ENCODE data around the gene C1QTNF2.
"Not testable (repeated sequence)": the region's sequence is repeated elsewhere in the genome, so short reads cannot be mapped to it uniquely, and the experiment has no call there.

C1QTNF2 gene

GRCh38 chr5:160342413-160342941 is 27.9 kb downstream of the C1QTNF2 start:
- DNase-seq (ENCODE audit: low read depth in 1 of 2, low spot score in 1 of 2): no peak

GRCh38 chr5:160341309-160341870 is 29.0 kb downstream of the C1QTNF2 start:
- no peak for DNase-seq (ENCODE audit: low read depth in 1 of 2, low spot score in 1 of 2)

DNA sequence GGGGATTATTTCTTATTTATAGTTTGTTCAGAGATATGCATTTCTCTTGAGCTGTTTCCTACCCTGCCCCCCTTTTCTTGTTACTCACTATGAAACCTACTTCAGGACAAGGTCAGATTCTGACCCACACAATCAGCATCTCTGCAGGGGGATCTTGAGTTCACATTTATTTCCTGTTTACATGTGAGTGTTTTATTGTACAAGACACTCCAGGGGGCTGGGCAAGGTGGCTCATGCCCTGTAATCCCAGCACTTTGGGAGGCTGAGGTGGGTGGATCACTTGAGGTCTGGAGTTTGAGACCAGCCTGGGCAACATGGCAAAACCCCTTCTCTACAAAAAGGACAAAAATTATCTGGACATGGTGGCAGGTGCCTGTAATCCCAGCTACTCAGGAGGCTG is 29.9 kb downstream of the C1QTNF2 start:
- DNase-seq (ENCODE audit: low read depth in 1 of 2, low spot score in 1 of 2): not testable (repeated sequence)

- DNase-seq (ENCODE audit: low read depth in 1 of 2, low spot score in 1 of 2): no peak
Measured at GRCh38 chr5:160339406-160340130, 30.9 kb downstream of the C1QTNF2 start.

GRCh38 chr5:160334716-160335115 is 35.7 kb downstream of the C1QTNF2 start:
- not testable (repeated sequence) for DNase-seq (ENCODE audit: low read depth in 1 of 2, low spot score in 1 of 2)

DNA sequence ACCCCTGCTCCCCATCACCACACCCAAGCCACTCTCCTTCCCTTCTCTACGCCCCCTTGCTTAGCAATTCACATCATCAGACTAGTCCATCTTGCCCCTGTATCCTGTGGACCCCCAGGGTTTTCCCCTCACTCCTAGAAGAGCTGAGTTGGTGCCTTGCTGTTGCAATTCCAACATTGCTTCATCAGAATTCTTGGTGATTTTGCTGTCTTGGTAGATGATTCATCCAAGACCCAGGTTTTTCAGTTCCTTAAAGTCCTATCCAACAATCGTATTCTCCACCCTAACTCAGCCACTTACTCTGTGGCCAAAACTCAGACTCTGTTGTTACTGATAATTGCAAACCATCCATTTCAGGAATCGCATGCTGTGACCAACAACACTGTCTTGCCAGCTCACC is 36.7 kb downstream of the C1QTNF2 start:
- no peak for DNase-seq (ENCODE audit: low read depth in 1 of 2, low spot score in 1 of 2)

GRCh38 chr5:160330212-160330611 is 40.2 kb downstream of the C1QTNF2 start:
- no peak for DNase-seq (ENCODE audit: low read depth in 1 of 2, low spot score in 1 of 2)

GRCh38 chr5:160327818-160328217 is 42.6 kb downstream of the C1QTNF2 start:
- DNase-seq (ENCODE audit: low read depth in 1 of 2, low spot score in 1 of 2): no peak

DNA sequence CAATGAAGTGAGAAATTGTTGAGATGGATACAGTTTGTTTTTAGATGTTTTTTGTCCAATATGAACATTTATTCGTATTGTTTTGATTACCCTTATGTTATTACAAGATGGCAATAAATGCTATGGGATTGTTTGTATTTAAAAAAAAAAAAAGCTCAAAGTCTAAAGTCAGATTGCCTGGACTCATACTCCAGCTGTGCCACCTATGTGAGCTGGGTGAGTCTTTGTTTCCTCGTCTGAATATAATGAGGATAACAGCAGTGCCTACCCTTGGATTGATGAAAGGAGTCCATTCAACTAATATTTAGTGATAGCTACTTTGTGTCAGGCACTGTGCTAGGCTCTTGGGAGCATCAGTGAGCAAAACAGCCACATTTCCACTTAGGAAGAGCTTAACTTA is 43.4 kb downstream of the C1QTNF2 start:
- DNase-seq (ENCODE audit: low read depth in 1 of 2, low spot score in 1 of 2): no peak

DNA sequence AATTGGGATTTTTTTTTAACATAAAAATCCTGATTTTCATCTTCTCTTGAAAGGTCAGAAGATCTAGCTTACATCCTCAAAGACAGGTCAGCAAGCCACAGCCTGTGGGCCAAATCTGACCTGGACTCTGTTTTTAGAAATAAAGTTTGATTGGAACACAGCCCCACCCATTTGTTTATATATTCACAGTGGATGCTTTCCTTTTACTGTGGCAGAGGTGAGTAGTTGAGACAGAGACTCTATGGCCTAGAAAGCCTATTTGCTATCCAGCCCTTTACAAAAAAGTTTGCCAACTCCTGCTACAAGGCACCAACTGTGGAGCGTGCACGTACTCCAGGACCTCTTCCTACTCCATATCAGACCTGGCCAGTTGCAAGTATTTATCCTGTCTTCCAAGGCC is 44.7 kb downstream of the C1QTNF2 start:
- DNase-seq (ENCODE audit: low read depth in 1 of 2, low spot score in 1 of 2): no peak

- DNase-seq (ENCODE audit: low read depth in 1 of 2, low spot score in 1 of 2): no peak
Measured at GRCh38 chr5:160324886-160325285, 45.5 kb downstream of the C1QTNF2 start.

DNA sequence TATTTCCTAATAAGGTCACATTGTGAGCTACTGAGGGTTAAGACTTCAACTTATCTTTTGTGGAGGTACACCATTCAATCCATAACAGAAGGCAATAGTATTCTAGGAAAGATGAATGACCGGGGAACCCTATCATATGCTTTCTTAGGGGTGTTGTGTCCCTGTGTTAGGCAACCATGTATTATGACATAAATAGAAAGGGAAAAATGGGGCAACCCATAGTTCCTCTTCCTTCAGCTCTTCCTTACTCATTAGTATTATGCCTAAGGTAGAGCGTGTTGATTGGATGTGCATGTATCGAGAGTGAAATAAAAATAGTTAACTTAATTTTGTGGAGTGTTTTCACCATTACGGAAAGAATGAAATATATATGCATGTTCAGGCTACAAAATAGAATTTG is 52.0 kb downstream of the C1QTNF2 start:
- no peak for DNase-seq (ENCODE audit: low read depth in 1 of 2, low spot score in 1 of 2)

DNA sequence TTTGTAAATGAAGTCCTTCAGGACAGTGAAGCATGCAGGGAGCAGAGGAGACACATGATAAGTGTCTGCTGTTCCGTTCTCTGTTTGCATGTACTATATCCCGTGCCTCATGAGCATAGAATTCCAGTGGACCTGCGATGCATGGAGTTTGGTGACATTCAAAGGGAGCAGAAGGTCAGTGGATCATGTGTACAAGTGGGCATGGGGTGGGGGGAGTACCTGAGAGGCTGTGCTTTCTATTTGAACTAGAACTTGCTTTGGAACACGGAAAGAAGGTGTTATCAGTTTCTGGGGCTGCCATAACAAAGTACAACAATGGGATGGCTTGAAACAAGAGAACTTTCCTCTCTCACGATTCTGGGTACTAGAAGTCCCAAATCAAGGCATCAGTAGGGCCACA is 53.0 kb downstream of the C1QTNF2 start:
- DNase-seq (ENCODE audit: low read depth in 1 of 2, low spot score in 1 of 2): no peak

DNA sequence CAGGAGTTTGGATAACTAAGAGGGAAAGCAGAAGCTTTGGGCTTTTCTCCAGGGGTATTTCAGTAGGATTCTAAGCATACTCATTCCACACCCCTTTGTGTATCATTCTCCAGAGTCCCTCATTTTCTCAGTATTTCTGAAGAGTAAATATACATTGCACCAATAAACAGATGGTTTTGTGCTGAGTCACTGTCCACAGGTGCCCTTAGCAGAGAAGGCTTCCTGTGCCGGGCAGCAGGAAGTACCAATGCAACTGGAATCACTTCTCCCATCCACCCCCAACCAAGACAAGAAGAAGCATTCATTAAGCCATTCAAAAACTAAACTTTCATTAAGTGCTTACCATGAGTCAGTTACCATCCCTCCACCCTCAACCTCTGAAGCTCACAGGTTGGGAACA is 54.5 kb downstream of the C1QTNF2 start:
- DNase-seq (ENCODE audit: low read depth in 1 of 2, low spot score in 1 of 2): no peak

GRCh38 chr5:160312960-160313727 is 57.3 kb downstream of the C1QTNF2 start:
- no peak for DNase-seq (ENCODE audit: low read depth in 1 of 2, low spot score in 1 of 2)

DNA sequence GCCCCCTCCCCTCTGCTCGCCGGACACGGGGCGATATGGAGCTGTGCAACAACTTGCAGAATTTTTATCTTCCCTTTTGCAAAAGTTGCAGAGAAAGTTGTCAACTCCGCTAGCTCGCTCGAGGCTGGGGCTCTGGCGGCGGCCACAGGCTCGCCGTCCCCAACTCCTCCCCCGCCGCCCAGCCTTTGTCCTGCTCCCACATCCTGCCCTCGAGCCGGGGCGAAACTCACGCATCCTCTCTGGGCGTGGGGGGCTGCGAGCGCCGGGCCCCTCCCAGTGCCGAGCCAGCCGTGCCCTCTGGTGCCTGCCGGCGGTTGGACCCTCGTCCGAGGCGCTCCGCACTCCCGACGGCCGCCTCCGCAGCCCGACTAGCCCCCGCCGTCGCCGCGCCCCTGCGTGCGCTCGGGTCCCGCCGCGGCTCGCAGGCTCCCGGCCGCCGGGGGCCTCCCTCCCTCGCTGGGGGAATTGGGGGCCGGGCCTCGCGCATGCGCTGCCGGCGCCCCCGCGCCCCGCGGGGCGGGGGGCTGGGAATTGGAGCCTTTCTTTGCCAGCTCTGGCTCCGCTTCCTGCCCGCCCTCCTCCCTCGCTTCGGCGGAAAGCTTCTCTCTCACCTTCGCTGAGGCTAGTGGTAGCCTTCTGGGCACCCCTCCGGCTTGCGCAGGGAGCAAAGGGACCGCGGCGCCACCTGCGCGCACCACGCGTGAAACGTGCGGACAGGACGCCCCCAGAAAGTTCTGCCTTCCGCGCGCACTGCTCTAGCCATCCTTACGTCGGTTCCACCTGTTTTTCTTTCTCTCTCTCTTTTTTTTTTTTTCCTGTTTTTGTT is 58.1 kb downstream of the C1QTNF2 start, which contains the start of gene CCNJL:
Gene CCNJL (minus strand): TSS at position 431 of the 826 bp plus-strand sequence. CDS start 641 bp downstream, outside the sequence.
- DNase-seq (ENCODE audit: low read depth in 1 of 2, low spot score in 1 of 2): no peak

DNA sequence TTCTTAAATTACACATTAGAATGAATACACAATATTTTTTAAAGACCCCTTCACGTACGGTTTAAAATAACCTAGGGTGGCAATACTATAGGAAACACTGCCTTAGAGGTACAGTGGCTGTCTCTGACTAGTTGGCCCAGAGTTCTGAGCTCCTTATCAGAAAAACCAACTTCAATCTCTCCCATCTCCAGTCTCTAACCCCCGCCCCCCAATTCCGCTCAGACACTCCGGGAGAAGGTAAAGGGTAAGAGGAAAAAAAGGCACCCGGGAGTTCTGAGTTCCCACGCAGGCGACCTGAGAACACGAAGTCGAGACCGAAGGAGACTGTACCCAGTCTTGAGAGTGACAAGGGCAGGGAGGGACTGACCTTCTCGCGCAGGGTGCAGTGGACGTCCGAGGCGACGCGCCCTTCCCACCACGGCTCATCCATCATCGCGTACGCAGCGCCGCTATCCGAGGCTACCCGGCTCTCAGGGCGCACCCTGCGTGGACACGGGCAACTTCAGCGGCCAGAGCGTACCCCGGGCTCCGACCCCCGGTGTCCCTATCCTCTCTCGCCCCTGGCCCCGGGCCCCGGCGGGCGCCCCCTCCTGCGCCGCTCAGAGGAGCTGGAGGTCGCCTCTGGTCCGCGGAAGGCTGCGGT is 58.8 kb downstream of the C1QTNF2 start:
- no peak for DNase-seq (ENCODE audit: low read depth in 1 of 2, low spot score in 1 of 2)

- DNase-seq (ENCODE audit: low read depth in 1 of 2, low spot score in 1 of 2): no peak
Measured at GRCh38 chr5:160310552-160311295, 59.7 kb downstream of the C1QTNF2 start.

GRCh38 chr5:160310140-160310539 is 60.3 kb downstream of the C1QTNF2 start:
- no peak for DNase-seq (ENCODE audit: low read depth in 1 of 2, low spot score in 1 of 2)

DNA sequence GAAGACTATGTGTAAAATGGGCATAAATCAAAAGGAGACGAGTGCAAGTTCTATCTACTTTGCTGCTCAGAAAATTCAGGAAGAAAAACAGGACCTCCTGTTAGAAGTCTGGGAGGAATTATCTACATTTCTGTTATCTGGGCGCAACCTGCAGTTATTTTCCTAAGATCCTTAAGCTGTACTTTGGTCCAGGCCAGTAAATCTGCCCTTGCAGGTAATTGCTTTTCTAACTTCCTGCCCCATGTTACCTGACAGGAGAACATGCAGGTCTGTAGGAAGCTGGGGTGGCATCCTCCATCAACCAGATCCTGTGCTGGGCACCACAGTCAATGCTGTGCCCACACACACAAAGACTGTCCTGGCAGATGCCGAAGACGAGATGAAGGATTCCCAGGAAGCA is 63.7 kb downstream of the C1QTNF2 start:
- DNase-seq (ENCODE audit: low read depth in 1 of 2, low spot score in 1 of 2): no peak
